Panc1 (cell line): ENCODE results near the gene KIF27. TPM values are rescaled to one million over a fixed set of nuclear protein-coding genes. Genes with fewer than 3 reads are reported as not detected.

Experiments
- ATAC-seq: fragments of 200-7000 bp; cut with Tn5 transposase; 2 replicates; pipeline ENCODE4 v1.9.1; 2020; ENCODE audit warnings: mild to moderate bottlenecking, moderate library complexity
- BruUV-seq: library from RNA; stranded (reverse); fragments of 400-500 nt; replicated peaks from 2 replicates; lab custom pipeline; 2021; lab: Mats Ljungman, UMichigan
- CTCF ChIA-PET: fragments of 300-600 bp; sonication (Branson Sonifier 250); formaldehyde crosslinking; loops from one replicate; lab custom pipeline; 2022; ENCODE audit warnings: antibody characterized with exemption; lab: Charles Lee
- POLR2A ChIA-PET: fragments of 300-600 bp; sonication (Branson Sonifier 250); formaldehyde crosslinking; loops from one replicate; lab custom pipeline; 2022; ENCODE audit warnings: antibody characterized with exemption; lab: Charles Lee
- DNase-seq: peaks from one replicate; pipeline ENCODE4 v3.0.0-alpha.2; 2010; ENCODE audit warnings: low read depth, low spot score
- H3K27ac ChIP-seq: 2 replicates; pipeline ENCODE4 v1.5.1; 2011; ENCODE audit warnings: mild to moderate bottlenecking, low read length, inconsistent platforms
- H3K27me3 ChIP-seq: fragments of 200-500 bp; sonication (Bioruptor generic); 2 replicates; pipeline ENCODE4 v1.6.0; 2014; ENCODE audit warnings: low read length, inconsistent platforms; ENCODE audit not compliant: control insufficient read depth, insufficient read depth
- H3K36me3 ChIP-seq: fragments of 200-500 bp; sonication (Bioruptor generic); 2 replicates; pipeline ENCODE4 v1.5.1; 2014; ENCODE audit warnings: inconsistent platforms, mild to moderate bottlenecking, low read length, moderate library complexity; ENCODE audit not compliant: control insufficient read depth, insufficient read depth
- H3K4me1 ChIP-seq: 2 replicates; pipeline ENCODE4 v1.5.1; 2011; ENCODE audit warnings: inconsistent platforms, mild to moderate bottlenecking, low read length, moderate library complexity; ENCODE audit not compliant: control insufficient read depth, insufficient read depth
- H3K4me3 ChIP-seq, 2 experiments: 2 replicates each; pipeline ENCODE4 v1.5.1; 2011 to 2012; ENCODE audit warnings: low read depth in 2 of 2, low read length in 2 of 2, mild to moderate bottlenecking in 2 of 2, inconsistent platforms in 1 of 2, moderate library complexity in 1 of 2
- H3K9me3 ChIP-seq: fragments of 200-500 bp; sonication (Bioruptor generic); 2 replicates; pipeline ENCODE4 v1.5.1; 2014; ENCODE audit warnings: low read depth, mild to moderate bottlenecking, inconsistent platforms, low read length, moderate library complexity; ENCODE audit not compliant: control insufficient read depth, insufficient read depth
- CTCF ChIP-seq: fragments of 450-650 bp; IDR thresholded peaks from 2 replicates; pipeline ENCODE4 v1.5.1; 2017; ENCODE audit warnings: mild to moderate bottlenecking
- POLR2AphosphoS5 ChIP-seq: IDR thresholded peaks from 2 replicates; pipeline ENCODE4 v1.6.1; 2012; ENCODE audit warnings: mild to moderate bottlenecking, low read depth, low read length, moderate library complexity
- REST ChIP-seq, 2 experiments: IDR thresholded peaks; 2 replicates each; pipeline ENCODE4 v1.6.1; 2011 to 2012; ENCODE audit warnings: low read depth in 2 of 2, control low read depth in 1 of 2, low read length in 1 of 2, mild to moderate bottlenecking in 1 of 2, moderate library complexity in 1 of 2; ENCODE audit not compliant: insufficient read depth in 1 of 2
- SIN3A ChIP-seq: IDR thresholded peaks from 2 replicates; pipeline ENCODE4 v1.6.1; 2012; ENCODE audit warnings: low read depth, mild to moderate bottlenecking, low read length, moderate library complexity, borderline replicate concordance; ENCODE audit not compliant: insufficient read depth
- TCF7L2 ChIP-seq: IDR thresholded peaks from 2 replicates; pipeline ENCODE4 v1.6.1; 2011; ENCODE audit warnings: mild to moderate bottlenecking, low read depth, low read length, inconsistent platforms
- in situ Hi-C: cut with HindIII; loops from 2 replicates; pipeline ENCODE4 v1.10.0; 2016; ENCODE audit warnings: low sequenced_read_pairs, low pct_unique_long_range_greater_than_20kb
- intact Hi-C: fragments of 100-400 bp; cut with micrococcal nuclease; formaldehyde crosslinking; loops from one replicate; pipeline ENCODE4 v1.10.0; 2022; ENCODE audit not compliant: unreplicated experiment
- total RNA-seq: library from RNA; stranded (reverse); gene quantifications from one replicate; pipeline ENCODE4 v1.2.1, GENCODE V29; 2021; ENCODE audit not compliant: unreplicated experiment

The KIF27 gene
- total RNA-seq, 1 experiment from 2014 or later: 3.4 TPM

GRCh38 chr9:83936523-83936922, 15.3 kb upstream of the KIF27 start:
- in situ Hi-C loops: no loop called here
- Histone ChIP-seq H3K27me3 (no peaks in the 10 kb centered on the region), H3K36me3 (peaks cover 2% of the 10 kb centered on the region; the same call in 1 of the 2 replicates), H3K27ac (no peak overlapping the region), H3K4me1 (no peaks in the 10 kb centered on the region), H3K4me3 (no peak overlapping the region), H3K9me3 (no peaks in the 10 kb centered on the region)
- CTCF ChIA-PET: no interaction called here
- intact Hi-C loops: loop anchor here (5.0 kb wide), 2 partner anchors 236 to 381 kb away; no protein-coding TSS in a partner anchor
- ATAC-seq (no peak), DNase-seq (no peak)
- TF ChIP-seq CTCF (no peak), POLR2AphosphoS5 (no peak), SIN3A (no peak)
- no TSS peak for BruUV-seq
- POLR2A ChIA-PET: no interaction called here

DNA sequence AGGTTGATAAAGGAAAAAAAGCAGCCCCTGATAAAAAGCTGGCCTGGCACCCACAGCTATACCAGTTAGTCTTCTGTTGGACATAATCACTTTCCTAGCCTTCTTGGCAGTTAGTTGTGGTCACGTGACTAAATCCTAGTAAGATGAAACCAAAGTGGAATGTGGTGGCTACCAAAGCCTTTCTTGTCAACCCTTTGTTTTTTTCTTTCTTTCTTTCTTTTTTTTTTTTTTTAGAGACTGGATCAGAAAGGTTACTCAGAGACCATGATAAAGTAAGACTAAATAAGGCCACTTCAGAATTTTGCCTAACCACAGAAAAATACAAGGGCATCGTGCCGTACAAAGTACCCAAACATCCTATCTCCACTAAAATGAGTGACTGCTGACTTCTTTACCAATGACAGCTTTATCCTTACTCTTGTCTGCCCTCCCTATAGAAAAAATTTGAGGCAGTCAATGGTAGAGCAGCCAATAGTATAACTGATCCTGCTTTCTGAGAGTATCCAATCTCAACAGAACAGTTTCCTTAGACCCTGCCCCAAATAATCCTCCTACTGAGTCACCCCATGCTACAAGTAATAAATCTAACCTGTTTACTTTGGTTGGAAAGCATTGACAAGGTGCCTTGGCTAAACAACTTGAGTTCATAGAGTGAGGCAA, 14.2 kb upstream of the KIF27 start:
- POLR2A ChIA-PET: interaction anchor here (0.6 kb wide), 1 partner anchor 83 kb away, joined by 3 read pairs; no protein-coding TSS in a partner anchor
- no peak overlapping the region for H3K27ac ChIP-seq
- no peak for TF ChIP-seq TCF7L2
- TF ChIP-seq SIN3A: no peak
- TF ChIP-seq REST (IDR thresholded peaks at IDR 0.05; ENCODE audit: insufficient read depth in 1 of 2, low read depth in 2 of 2, low read length in 1 of 2): no peak
- no peak for TF ChIP-seq CTCF
- no peak for TF ChIP-seq POLR2AphosphoS5
- H3K27me3 ChIP-seq: no peaks in the 10 kb centered on the region
- no TSS peak for BruUV-seq
- DNase-seq (no peak), ATAC-seq (no peak)
- H3K36me3 ChIP-seq: peaks cover 2% of the 10 kb centered on the region; the same call in 1 of the 2 replicates
- no peak overlapping the region for H3K4me3 ChIP-seq
- no peaks in the 10 kb centered on the region for H3K4me1 ChIP-seq
- intact Hi-C loops (loop anchor here (5.0 kb wide), 2 partner anchors 237 to 382 kb away; no protein-coding TSS in a partner anchor), in situ Hi-C loops (no loop called here)
- H3K9me3 ChIP-seq: no peaks in the 10 kb centered on the region
- CTCF ChIA-PET: no interaction called here
